ENCODE data around the gene DIP2C.

Gene DIP2C

GRCh38 chr10:314871-315270, 374.6 kb downstream of the DIP2C start:
- no peaks in the 10 kb centered on the region for H3K27me3 ChIP-seq (ENCODE audit: insufficient read depth, low read depth, severe bottlenecking)
- no peak for DNase-seq
- H3K9me3 ChIP-seq (ENCODE audit: severe bottlenecking): no peaks in the 10 kb centered on the region
- H3K4me3 ChIP-seq (ENCODE audit: low read depth, low read length): no peak overlapping the region
- no peak overlapping the region for H3K27ac ChIP-seq
- no peak for TF ChIP-seq CTCF (IDR thresholded peaks at IDR 0.05; ENCODE audit: low read depth, low read length)
- H3K36me3 ChIP-seq: no peaks in the 10 kb centered on the region

- H3K36me3 ChIP-seq: no peaks in the 10 kb centered on the region
- no peaks in the 10 kb centered on the region for H3K9me3 ChIP-seq (ENCODE audit: severe bottlenecking)
- H3K27ac ChIP-seq: no peak overlapping the region
- no peak for DNase-seq
- no peaks in the 10 kb centered on the region for H3K27me3 ChIP-seq (ENCODE audit: insufficient read depth, low read depth, severe bottlenecking)
- no peak for TF ChIP-seq CTCF (IDR thresholded peaks at IDR 0.05; ENCODE audit: low read depth, low read length)
- H3K4me3 ChIP-seq (ENCODE audit: low read depth, low read length): no peak overlapping the region
Measured at GRCh38 chr10:314381-314780, 375.1 kb downstream of the DIP2C start.

GRCh38 chr10:311901-312665, 377.4 kb downstream of the DIP2C start:
- no peak overlapping the region for H3K27ac ChIP-seq
- H3K9me3 ChIP-seq (ENCODE audit: severe bottlenecking): no peaks in the 10 kb centered on the region
- TF ChIP-seq CTCF (IDR thresholded peaks at IDR 0.05; ENCODE audit: low read depth, low read length): no peak
- DNase-seq: no peak
- no peak overlapping the region for H3K4me3 ChIP-seq (ENCODE audit: low read depth, low read length)
- no peaks in the 10 kb centered on the region for H3K36me3 ChIP-seq
- no peaks in the 10 kb centered on the region for H3K27me3 ChIP-seq (ENCODE audit: insufficient read depth, low read depth, severe bottlenecking)

GRCh38 chr10:310976-311639, 378.4 kb downstream of the DIP2C start:
- no peaks in the 10 kb centered on the region for H3K9me3 ChIP-seq (ENCODE audit: severe bottlenecking)

GRCh38 chr10:310371-310770, 379.1 kb downstream of the DIP2C start:
- H3K27me3 ChIP-seq (ENCODE audit: insufficient read depth, low read depth, severe bottlenecking): no peaks in the 10 kb centered on the region
- no peaks in the 10 kb centered on the region for H3K36me3 ChIP-seq
- TF ChIP-seq CTCF (IDR thresholded peaks at IDR 0.05; ENCODE audit: low read depth, low read length): no peak
- no peaks in the 10 kb centered on the region for H3K9me3 ChIP-seq (ENCODE audit: severe bottlenecking)
- no peak for DNase-seq
- no peak overlapping the region for H3K4me3 ChIP-seq (ENCODE audit: low read depth, low read length)
- no peak overlapping the region for H3K27ac ChIP-seq

More at GRCh38 chr10:310976-311639, 378.4 kb downstream of the DIP2C start:
- Histone ChIP-seq H3K27ac (no peak overlapping the region), H3K4me3 (ENCODE audit: low read depth, low read length) (no peak overlapping the region), H3K36me3 (no peaks in the 10 kb centered on the region), H3K27me3 (ENCODE audit: insufficient read depth, low read depth, severe bottlenecking) (no peaks in the 10 kb centered on the region)
- DNase-seq: no peak
- TF ChIP-seq CTCF (IDR thresholded peaks at IDR 0.05; ENCODE audit: low read depth, low read length): no peak

All from WERI-Rb-1 (cell line).